Measurements from ENCODE around the gene CST5.
"Not testable (repeated sequence)": the region's sequence is repeated elsewhere in the genome, so short reads cannot be mapped to it uniquely, and the experiment has no call there.

The CST5 gene

GRCh38 chr20:23832775-23833513 lies 46.6 kb downstream of the CST5 start:
- DNase-seq, result no peak

GRCh38 chr20:23831961-23832360 lies 47.6 kb downstream of the CST5 start:
- DNase-seq, result not testable (repeated sequence)

GRCh38 chr20:23826541-23827021 lies 53.0 kb downstream of the CST5 start, which contains the start of gene CST2:
Gene CST2 (minus strand): TSS chr20:23826729. CDS start chr20:23826660, 69 bp downstream.
- DNase-seq, result no peak

Measured in activated CD4-positive, alpha-beta T cell treated with anti-CD3 and anti-CD28 coated beads for 48 hours (primary cell).